Measurements from ENCODE around the gene HPSE2.

- TF ChIP-seq EP300 (IDR thresholded peaks at IDR 0.05; ENCODE audit: borderline replicate concordance) (no peak), TAF1 (IDR thresholded peaks at IDR 0.05; ENCODE audit: low read depth) (no peak), CEBPB (IDR thresholded peaks at IDR 0.05) (no peak), REST (IDR thresholded peaks at IDR 0.05; ENCODE audit: low read depth) (no peak), RAD21 (IDR thresholded peaks at IDR 0.05; ENCODE audit: low read depth) (no peak), YY1 (IDR thresholded peaks at IDR 0.05; ENCODE audit: low read depth) (no peak), TCF12 (IDR thresholded peaks at IDR 0.05; ENCODE audit: low read depth) (no peak), MAX (IDR thresholded peaks at IDR 0.05) (no peak), CREB1 (IDR thresholded peaks at IDR 0.05; ENCODE audit: low read depth) (no peak)
Observed at GRCh38 chr10:99123336-99123735, 112.3 kb downstream of the HPSE2 start.
